ENCODE measurements around the gene POLR2L.

DNA sequence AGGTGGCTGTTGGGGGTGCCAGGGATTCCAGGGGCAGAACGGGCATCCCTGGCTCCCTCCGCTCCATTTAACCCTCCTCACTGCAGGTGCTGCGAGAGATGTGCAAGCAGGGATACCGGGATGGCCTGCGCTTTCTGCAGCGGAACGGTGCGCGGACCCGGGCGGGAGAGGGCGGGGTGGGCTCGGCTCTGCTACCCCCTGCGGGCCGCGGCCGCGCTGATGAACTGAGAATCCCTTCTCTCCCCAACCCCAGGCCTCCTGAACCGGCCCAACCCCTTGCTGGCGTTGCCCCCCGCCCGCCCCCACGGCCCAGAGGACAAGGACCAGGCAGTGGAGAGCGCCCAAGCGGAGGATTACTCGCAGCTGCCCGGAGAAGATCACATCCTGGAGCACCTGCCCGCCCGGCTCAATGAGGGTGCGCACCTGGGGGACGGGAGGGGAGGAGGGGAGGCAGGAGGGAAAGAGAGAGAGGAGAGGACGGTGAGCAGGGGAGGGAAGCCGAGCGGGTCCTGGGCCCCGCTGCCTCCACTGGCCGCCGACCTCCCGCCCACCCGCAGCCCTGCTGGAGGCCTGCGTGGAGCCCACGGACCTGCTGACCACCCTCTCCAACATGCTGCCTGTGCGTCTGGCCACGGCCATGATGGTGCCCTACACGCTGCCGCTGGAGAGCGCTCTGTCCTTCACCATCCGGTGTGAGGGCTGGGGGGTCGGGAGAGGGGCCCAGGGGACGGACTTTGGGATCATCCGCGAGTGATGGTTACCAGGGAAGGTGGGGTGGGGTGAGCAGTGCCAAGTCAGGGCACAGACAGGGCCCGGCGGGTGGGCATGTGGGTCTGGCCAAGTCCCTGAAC lies 18.7 kb downstream of the POLR2L start:
- TF ChIP-seq, protein P1, sequence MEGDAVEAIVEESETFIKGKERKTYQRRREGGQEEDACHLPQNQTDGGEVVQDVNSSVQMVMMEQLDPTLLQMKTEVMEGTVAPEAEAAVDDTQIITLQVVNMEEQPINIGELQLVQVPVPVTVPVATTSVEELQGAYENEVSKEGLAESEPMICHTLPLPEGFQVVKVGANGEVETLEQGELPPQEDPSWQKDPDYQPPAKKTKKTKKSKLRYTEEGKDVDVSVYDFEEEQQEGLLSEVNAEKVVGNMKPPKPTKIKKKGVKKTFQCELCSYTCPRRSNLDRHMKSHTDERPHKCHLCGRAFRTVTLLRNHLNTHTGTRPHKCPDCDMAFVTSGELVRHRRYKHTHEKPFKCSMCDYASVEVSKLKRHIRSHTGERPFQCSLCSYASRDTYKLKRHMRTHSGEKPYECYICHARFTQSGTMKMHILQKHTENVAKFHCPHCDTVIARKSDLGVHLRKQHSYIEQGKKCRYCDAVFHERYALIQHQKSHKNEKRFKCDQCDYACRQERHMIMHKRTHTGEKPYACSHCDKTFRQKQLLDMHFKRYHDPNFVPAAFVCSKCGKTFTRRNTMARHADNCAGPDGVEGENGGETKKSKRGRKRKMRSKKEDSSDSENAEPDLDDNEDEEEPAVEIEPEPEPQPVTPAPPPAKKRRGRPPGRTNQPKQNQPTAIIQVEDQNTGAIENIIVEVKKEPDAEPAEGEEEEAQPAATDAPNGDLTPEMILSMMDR (IDR thresholded peaks at IDR 0.05; ENCODE audit: low read length) = no peak
- no peak for TF ChIP-seq EZH2 (optimal IDR thresholded peaks at IDR 0.05; ENCODE audit: low read depth, low read length)
